Bone marrow (tissue), 2 donors: Measurements from ENCODE around the gene NPFF.

Source experiments
- DNase-seq, 2 donors: peaks; one replicate each; lab custom pipeline; 2025; lab: John Stamatoyannopoulos, UW

The NPFF gene

GRCh38 chr12:53513712-53514410, 6.6 kb upstream of the NPFF start:
- DNase-seq = no peak

GRCh38 chr12:53510181-53510812, 3.0 kb upstream of the NPFF start:
- no peak for DNase-seq

- DNase-seq = peak; percentile 59 to 67
Observed at GRCh38 chr12:53508534-53509170, 1.4 kb upstream of the NPFF start.

- DNase-seq = no peak
Observed at GRCh38 chr12:53507603-53507885, 260 bp upstream of the NPFF start.

- no peak for DNase-seq
Observed at GRCh38 chr12:53506450-53506785, 866 bp downstream of the NPFF start.

GRCh38 chr12:53505555-53506449, 1.5 kb downstream of the NPFF start:
- no peak for DNase-seq

GRCh38 chr12:53505086-53505485, 2.2 kb downstream of the NPFF start:
- DNase-seq = no peak

- DNase-seq = no peak
Observed at GRCh38 chr12:53504004-53504920, 3.0 kb downstream of the NPFF start.

GRCh38 chr12:53502983-53503728, 4.1 kb downstream of the NPFF start:
- no peak for DNase-seq

GRCh38 chr12:53502331-53502730, 5.0 kb downstream of the NPFF start:
- no peak for DNase-seq

GRCh38 chr12:53501615-53502181, 5.6 kb downstream of the NPFF start:
- no peak for DNase-seq

GRCh38 chr12:53500776-53501614, 6.3 kb downstream of the NPFF start, which contains the start of gene TARBP2:
TARBP2 (plus strand) TSS chr12:53501283; CDS start chr12:53501409, 126 bp downstream.
- peak; percentile 98 to 99 for DNase-seq

- DNase-seq = no peak
Observed at GRCh38 chr12:53500142-53500775, 7.0 kb downstream of the NPFF start.

- DNase-seq = peak in 1 of 2 donors; percentile 70
Observed at GRCh38 chr12:53499266-53500141, 7.8 kb downstream of the NPFF start, which contains the start of gene MAP3K12. MAP3K12 (minus strand) TSS chr12:53499458; CDS start chr12:53487391, 12,067 bp downstream.

- no peak for DNase-seq
Observed at GRCh38 chr12:53498235-53498630, 9.1 kb downstream of the NPFF start.

GRCh38 chr12:53497461-53497860, 9.8 kb downstream of the NPFF start:
- no peak for DNase-seq

- DNase-seq = no peak
Observed at GRCh38 chr12:53496752-53497032, 10.6 kb downstream of the NPFF start.
